D721Med (cell line): Measurements from ENCODE around the gene DMGDH.

Experiments
- DNase-seq: peaks from one replicate; pipeline ENCODE4 v3.0.0; 2011; ENCODE audit warnings: low spot score; ENCODE audit not compliant: insufficient read length
- FAIRE-seq: peaks from 2 replicates; lab custom pipeline; 2011; peaks lifted over from hg19 to GRCh38; lab: Jason Lieb, UNC
- TF ChIP-seq, protein P1 (sequence below): IDR thresholded peaks from 2 replicates; pipeline ENCODE4 v1.5.1; 2012; ENCODE audit warnings: mild to moderate bottlenecking, control low read depth; ENCODE audit not compliant: insufficient read depth; ENCODE audit errors: missing control alignments

Gene DMGDH

GRCh38 chr5:79062436-79062835, 7.0 kb downstream of the DMGDH start:
- DNase-seq (no peak), FAIRE-seq (no peak)
- TF ChIP-seq, protein P1, sequence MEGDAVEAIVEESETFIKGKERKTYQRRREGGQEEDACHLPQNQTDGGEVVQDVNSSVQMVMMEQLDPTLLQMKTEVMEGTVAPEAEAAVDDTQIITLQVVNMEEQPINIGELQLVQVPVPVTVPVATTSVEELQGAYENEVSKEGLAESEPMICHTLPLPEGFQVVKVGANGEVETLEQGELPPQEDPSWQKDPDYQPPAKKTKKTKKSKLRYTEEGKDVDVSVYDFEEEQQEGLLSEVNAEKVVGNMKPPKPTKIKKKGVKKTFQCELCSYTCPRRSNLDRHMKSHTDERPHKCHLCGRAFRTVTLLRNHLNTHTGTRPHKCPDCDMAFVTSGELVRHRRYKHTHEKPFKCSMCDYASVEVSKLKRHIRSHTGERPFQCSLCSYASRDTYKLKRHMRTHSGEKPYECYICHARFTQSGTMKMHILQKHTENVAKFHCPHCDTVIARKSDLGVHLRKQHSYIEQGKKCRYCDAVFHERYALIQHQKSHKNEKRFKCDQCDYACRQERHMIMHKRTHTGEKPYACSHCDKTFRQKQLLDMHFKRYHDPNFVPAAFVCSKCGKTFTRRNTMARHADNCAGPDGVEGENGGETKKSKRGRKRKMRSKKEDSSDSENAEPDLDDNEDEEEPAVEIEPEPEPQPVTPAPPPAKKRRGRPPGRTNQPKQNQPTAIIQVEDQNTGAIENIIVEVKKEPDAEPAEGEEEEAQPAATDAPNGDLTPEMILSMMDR: no peak

DNA sequence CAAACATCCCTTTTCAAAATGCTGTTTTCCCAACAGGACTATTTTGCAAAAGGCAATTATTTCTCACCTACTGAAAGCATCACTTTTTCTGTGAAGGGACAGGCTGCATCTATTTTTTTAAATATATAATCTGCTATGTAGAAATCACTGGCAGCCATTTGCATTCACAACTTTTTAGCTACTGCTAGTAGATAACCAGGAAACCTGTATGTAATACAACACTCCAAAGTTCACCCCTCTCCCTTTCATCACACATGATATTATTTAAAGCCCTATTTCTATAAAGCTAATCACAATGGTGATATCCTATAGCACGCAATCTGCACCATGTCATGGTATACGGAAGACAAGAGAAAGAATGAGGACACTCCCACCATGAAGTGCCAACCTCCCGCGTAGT, 9.8 kb downstream of the DMGDH start:
- FAIRE-seq: peak; percentile 55
- TF ChIP-seq, protein P1: no peak
- DNase-seq: no peak

DNA sequence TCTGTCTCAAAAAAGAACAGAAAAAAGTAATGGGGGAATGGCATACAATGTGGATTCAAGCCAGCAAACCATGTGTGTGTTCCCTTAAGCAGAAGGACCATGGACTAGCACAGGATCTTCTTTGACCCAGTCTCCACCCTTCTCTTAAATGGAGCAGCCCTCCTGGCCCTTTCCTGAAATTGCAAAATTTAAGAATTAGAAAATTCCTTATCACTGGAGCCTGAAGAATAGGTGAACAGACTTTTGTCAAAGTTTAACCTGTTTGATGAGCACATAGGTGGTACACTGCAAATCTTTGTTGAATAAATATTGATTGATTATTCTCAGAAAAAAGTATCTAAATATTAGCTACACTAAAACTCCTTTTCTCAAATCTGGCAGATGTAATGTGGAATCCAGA, 12.6 kb downstream of the DMGDH start:
- no peak for FAIRE-seq
- TF ChIP-seq, protein P1: no peak
- DNase-seq: no peak

- no peak for DNase-seq
- no peak for FAIRE-seq
Measured at GRCh38 chr5:79055017-79055416, 14.5 kb downstream of the DMGDH start.

DNA sequence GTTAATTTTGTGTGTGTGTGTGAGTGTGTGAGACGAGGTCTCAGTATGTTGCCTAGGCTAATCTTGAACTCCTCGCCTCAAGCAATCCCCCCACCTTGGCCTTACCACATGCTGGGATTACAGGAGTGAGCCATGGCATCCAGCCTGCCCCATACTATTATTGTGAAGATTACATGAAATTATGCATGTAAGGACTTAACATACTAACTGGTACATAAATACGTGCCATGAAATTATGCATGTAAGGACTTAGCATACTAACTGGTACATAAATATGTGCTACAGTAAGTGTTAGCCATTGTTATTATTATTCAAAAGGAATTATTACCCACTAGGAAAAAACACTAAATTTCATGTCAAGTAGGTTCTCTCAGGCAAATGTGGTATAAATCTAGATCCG, 16.2 kb downstream of the DMGDH start:
- no peak for DNase-seq
- FAIRE-seq: no peak
- TF ChIP-seq, protein P1: no peak

More at GRCh38 chr5:79055017-79055416, 14.5 kb downstream of the DMGDH start:
- TF ChIP-seq, protein P1: no peak

GRCh38 chr5:79050498-79050897, 19.0 kb downstream of the DMGDH start:
- TF ChIP-seq, protein P1: no peak
- DNase-seq (no peak), FAIRE-seq (no peak)

- TF ChIP-seq, protein P1: no peak
- DNase-seq (no peak), FAIRE-seq (no peak)
Measured at GRCh38 chr5:79048437-79048836, 21.0 kb downstream of the DMGDH start.
